NCI-H2107 (cell line): ENCODE results near the gene RNF223.
"Not testable (repeated sequence)": the region's sequence is repeated elsewhere in the genome, so short reads cannot be mapped to it uniquely, and the experiment has no call there.

ENCODE experiments used
- DNase-seq: peaks from one replicate; lab custom pipeline; 2025; lab: John Stamatoyannopoulos, UW

The RNF223 gene

DNA sequence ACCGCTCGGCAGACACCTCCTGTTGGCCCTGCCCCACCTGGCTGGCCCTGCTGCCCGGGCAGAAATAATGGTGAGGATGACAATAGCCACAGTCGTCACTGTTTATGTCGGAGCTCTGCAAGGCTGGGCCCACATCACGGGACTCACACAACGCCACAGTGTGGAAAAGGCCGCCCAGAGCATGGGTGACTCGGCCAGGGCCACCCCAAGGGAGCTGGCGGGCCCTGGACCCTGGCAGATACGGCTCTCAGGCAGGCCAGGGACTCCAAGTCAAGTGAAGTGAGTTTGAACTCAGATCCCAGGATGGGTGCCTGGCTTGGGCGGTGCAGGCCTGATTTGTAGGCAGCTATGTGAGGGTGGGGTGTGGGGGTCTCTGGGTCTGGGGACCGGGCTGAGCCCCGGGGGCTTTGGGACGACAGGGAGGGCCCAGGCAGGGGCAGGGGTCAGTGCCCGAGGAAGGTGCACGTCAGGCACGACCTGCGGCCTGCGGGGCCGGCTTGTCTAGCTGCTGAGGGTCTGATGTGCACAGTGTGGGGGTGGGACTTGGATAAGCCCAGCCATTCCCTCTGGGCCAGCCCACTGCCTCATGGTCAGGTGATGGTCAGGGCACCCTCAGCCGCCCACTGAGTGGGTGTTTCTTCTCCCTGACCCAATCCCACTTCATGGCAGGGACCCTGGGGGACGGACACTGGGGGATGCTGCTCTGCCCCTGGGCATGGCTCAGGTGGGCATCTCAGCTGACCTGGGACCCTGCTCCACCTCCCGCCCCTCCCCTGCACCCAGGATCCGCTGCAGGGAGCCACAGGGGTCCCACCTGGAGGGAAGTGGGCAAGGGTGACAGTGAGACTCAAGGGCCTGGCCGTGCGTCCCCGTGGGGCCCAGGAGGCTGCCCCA is 1.0 kb downstream of the RNF223 start:
- no peak for DNase-seq

DNA sequence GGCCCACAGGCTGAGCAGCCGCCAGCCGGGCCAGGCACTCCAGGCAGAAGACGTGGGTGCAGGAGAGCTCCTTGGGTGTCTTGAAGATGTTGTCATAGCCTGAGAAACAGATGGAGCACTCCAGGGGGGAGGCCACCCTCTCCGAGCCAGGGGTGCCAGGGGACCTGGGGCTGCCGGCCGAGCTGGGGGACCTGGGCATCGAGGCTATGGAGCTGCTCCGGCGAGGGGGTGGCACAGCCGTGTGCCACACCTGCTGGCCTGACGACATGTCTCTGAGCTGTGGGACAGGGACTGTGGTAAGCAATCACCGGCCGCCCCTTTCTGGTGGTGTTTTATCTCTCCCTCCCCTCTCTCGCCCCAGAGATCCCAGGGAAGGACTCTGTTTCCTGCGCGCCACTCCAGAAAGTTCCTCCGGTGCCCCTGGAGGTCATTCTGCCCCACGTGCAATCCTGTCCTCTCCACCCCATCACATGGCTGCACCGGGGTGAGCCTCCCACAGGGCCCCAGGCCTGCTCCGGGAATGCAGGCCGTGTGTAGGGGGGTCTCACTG is 1.7 kb downstream of the RNF223 start:
- no peak for DNase-seq

DNA sequence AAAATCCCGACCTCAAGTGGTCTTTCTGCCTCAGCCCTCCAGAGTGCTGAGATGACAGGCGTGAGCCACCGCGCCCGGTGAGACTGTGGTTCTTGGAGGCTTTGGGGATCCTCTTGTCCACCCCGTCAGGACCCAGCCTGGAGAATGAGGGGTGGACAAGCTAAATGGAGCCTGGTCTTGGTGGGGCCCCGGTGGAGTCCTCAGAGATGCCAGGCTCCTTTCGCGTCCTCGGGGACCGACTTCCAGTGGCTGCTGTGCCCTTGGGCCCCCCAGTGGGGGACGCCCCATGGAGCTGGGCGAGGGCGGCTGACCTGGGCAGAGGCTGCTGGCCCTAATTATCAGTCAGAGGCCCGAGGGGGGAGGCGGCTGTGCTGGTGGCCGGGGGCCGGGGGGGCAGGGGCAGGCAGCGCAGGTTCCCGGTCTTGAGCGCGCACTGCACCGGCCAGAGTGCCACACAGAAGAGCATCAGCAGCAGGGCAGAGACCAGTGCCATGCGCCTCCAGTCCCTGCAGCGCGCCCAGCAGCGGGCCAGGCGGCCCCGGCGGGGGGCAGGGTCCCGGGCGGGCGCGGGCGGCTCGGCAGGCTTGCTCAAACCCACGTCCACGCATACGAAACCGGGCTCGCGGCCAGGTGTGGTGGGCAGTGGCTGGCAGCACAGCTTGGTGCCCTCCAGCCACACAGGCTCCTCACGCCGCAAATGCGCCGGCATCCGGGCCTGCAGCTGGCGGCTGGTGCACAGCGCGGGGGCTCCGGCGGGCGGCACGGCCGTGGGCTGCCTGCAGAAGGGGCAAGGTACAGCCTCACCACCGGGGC is 2.4 kb downstream of the RNF223 start:
- DNase-seq = no peak

DNA sequence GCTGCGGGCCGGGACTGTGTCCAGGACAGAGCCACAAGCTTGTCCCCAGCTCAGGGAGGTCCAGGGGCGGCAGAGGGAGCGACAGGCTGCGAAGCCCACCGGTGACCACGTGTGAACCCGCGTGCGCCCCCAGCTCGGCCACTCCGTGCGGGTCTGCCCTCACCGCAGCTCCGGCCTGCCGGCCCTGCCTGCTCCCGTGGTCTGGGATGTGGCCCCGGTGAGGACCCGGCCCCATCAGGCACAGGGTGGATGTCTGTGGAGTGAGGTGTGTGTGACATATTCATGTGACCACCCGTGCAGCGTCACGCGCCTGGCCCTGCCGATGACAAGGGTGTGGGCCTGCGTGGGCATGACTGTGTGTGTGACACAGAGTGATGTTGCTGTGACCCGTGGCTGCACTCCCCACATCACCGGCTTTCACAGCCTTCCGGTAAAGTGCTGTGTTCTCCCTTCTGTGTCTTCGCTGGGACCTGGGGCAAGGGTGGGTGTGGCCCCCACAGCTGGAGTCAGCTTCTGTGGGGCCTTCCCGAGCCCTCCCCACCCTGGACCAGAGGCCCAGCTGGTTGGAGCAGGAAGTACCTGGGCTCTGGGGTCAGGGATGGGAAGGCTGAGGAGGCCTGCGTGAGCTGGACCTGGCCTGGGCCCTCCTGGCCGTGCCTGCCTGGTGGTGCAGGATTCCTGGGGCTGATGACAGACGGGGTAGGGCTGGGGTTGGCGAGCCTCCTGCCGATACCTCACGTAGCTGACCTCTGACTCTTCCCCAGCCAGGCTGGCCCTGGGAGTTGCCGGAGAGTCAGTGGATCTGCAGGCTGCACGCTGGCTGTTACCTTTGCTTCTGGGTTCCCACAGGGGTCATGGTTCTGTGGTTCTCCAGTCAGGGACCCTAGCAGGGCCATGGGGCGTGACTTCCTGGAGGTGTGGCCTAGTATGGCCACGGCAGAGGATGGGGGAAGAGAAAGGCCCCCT is 4.1 kb downstream of the RNF223 start:
- no peak for DNase-seq

DNA sequence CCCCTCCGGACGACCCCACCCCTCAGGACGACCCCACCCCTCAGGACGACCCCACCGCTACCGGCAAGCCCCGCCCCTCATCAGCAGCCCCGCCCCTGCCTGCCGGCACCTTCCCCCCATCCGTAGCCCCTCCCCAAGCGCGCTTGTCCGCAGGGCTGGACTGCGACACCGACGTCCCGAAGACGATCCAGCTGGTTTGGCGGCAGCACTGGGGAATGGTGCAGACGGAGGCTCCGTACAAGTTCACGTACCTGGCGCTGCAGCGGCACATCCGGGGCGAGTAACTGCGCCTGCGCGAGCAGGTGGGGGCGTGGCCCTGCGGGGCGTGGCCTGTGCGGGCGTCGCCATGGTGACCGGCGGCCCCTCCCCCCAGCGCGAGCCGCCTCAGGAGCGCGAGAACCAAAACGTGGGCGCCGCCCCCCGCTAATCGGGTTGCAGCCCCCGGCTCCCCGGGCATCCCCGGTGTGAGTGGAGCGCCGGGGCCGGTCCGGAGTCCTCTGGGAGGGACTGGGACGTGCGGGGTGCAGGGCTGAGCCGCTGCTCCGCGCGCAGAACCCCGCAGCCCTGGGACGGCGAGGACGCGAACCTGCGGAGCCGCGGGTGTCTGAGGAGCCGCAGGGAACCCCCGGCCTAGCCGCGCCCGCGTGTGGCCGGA is 4.9 kb downstream of the RNF223 start:
- DNase-seq = no peak

DNA sequence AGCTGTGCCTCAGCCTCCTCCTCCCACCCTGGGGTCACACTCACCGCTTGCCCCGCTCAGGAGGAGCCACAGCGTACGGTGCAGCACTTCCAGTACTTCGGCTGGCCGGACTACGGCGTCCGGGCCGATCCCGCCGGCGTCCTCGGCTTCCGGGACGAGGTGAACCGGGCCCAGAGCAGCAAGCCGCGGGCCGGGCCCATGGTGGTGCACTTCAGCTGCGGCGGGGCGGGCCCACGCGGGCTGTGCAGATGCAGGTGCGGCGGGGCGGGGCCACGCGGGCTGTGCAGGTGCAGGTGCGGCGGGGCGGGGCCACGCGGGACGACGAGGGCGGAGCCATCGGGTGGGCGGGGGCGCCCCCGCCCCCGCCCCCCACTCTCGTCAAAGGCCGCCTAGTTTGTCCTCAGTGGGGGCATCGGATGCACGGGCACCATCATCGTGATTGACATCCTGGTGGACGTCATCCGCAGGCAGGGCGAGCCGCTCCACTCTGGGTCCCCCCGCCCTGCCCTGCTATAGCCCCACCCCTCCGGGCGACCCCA is 5.5 kb downstream of the RNF223 start:
- no peak for DNase-seq

DNA sequence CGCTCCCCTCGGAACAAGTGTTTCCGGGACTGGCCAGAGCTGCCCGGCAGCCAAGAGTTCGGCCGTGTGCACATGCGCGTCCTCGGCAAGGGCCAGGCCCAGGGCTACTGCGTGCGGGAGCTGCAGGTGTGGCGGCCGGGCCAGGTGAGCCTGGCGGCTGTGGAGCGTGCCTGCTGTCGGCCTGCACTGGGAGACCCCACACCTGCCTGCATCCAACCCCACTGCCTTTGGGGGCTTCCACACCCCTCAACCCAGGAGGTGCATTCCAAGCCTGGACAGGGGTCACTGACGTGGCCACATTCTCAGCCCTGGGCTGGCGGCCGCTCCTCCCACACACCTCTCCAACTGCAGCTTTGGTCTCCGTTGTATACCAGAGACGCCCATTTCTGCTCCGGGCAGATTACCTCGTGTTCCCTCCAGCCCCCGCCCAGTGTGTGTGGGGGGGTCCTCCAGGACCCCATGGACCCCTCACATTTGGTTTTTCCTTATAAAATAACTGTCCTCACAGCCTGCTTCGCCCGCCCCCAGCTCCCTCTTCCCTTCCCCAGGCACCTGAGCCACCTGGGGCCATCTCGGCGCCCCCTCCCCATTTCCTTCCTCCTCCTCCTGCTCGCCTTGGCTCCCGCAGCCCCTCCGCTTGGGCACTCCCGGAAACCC is 6.1 kb downstream of the RNF223 start:
- no peak for DNase-seq

DNA sequence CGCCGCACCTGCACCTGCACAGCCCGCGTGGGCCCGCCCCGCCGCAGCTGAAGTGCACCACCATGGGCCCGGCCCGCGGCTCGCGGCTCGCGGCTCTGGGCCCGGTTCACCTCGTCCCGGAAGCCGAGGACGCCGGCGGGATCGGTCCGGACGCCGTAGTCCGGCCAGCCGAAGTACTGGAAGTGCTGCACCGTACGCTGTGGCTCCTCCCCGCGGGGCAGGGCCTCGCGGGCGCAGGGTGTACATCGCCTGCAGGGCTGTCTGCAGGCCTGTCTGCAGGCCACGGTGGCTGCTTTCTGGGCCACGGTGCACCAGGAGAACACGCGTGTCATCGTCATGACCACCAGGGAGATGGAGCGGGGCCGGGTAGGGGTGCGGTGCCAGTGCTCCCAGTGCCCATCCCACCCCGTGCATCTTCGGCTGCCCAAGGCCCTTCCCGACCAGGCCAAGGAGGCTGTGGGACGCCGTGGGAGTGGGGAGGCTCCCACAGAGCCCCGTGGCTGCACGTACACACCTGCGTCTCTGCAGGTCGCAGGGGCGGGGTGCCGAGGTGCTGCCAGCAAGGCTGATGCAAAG is 6.7 kb downstream of the RNF223 start:
- DNase-seq = no peak

DNA sequence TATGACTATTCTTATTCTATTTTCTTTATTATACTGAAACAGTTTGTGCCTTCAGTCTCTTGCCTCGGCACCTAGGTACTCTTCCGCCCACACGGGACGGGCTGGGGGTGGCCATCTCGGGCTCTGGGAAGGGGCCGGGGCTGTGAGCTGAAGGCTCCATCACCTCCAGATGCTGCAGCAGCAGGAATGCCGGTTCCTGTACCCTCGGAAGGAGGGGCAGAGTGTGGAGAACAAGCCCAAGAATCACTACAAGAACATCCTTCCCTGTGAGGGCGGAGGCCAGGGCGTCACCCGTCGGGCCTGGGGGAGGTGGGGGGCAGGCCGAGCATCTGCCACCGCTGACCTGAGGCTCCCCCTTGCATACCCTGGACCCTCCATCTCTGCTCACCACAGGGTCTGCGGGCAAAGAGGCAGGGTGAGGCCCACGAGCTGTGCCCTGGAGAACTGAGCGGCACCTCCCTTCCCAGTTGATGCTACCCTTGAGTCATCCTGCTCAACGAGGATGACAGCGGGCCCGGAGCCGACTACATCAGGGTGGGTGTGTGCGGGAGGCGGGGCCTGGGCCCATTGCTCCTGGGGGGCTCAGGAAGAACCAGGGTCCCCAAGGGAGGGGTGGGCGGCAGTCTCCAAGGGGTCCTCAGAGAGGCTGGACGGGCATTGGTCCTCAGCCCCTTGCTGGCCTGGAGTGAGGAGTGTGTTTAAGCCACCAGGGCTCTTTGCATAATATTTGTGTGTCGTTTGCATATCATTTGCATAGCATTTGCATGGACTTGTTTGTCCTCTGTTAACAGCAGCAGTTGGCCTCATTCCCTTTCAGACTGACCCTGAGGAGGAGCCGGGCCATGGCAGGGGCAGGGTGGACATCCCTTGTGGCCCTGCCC is 7.5 kb downstream of the RNF223 start:
- no peak for DNase-seq

DNA sequence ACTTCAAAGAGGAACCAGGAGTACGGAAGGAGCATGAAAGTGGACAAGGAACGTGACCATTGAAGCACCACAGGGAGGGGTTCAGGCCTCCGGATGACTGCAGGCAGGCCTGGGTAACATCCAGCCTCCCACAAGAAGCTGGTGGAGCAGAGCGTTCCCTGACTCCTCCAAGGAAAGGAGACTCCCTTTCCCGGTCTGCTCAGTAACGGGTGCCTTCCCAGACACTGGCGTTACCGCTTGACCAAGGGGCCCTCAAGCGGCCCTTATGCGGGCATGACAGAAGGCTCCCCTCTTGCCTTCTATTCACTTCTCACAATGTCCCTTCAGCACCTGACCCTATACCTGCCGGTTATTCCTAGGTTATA is 8.2 kb downstream of the RNF223 start:
- not testable (repeated sequence) for DNase-seq

DNA sequence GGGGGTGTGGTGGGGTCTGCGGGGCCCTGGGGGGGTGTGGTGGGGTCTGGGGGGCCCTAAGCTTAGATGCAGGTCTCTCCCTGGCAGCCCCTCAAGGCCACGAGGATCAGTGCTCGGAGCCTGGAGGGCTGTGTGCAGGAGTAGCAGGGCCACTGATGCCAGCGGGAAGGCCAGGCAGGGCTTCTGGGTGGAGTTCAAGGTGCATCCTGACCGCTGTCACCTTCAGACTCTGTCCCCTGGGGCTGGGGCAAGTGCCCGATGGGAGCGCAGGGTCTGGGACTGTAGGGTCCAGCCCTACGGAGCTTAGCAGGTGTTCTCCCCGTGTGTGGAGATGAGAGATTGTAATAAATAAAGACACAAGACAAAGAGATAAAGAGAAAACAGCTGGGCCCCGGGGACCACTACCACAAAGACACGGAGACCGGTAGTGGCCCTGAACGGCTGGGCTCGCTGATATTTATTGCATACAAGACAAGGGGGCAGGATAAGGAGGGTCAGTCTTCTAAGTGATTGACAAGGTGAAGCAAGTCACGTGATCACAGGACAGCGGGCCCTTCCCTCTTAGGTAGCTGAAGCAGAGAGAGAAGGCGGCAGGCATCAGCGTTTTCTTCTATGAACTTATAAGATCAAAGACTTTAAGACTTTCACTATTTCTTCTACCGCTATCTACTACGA is 8.7 kb downstream of the RNF223 start:
- no peak for DNase-seq

DNA sequence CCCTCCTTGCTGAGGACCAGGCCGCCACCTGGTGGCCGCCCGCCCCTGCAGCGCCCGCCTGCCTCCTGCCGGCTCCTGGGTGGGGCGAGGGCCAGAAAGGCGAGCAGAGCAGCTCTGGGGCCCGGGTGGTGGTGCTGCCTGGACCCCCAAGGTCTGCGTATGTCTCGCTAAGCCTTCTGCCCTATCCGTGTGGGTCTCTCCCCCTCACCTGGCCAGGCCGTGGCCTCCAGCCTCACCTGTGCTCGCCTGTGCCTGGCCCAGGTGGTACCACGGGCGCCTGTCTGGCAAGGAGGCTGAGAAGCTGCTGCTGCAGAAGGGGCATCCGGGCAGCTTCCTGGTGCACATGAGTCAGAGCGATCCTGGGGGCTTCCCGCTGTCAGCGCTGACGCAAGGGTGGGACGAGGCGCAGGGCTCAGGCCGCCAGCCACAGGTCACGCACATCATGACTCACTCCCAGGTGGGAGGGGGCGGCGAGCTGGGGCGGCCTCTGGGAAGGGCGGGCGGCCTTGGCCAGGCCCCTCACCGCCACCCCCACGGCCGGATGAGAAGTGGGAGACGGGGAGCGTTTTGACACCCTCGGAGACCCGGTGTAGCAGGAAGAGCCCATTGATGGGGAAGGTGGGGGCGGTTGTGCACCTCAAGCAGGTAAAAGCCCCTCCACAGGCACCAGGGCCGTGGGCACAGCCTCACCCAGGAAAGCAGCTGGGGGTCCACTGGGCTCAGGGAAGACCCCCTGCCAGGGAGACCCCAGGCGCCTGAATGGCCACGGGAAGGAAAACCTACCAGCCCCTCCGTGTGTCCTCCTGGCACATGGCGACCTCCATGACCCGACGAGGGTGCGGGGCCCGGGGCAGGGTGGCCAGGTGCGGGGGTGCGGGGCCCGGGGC is 9.9 kb downstream of the RNF223 start:
- DNase-seq = no peak

DNA sequence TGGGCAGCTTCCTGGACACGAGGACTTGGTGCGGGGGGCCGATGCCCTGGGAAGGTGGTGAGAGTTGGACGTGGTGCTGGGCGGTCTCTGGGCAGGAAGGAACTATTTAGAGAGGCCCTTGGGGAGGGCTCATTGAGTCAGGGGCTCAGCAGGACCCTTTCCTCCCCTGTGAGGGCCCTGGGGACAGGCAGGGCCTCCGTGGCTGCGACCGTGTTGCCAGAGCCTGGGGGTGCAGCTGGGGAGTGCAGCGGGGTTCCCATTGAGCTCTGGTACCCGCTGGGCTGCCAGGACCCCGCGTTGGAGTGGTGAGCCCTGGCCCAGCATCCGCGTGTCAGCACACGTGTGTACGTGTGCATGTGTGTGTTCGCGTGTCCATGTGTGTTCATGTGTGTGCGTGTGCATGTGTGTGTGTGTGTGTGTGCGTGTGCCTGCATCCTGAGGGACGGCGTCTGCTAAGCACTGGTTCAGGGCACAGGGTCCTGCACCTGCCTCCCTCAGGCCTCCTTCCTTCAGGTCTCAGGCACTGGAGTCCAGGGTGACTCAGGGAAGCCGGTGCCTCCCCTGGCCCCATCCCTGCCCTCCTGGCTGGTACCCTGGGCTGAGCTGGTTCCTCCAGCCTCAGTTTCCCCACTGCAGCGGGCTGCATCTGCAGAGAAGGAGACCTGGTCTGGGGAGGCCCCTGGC is 10.7 kb downstream of the RNF223 start:
- DNase-seq = no peak

DNA sequence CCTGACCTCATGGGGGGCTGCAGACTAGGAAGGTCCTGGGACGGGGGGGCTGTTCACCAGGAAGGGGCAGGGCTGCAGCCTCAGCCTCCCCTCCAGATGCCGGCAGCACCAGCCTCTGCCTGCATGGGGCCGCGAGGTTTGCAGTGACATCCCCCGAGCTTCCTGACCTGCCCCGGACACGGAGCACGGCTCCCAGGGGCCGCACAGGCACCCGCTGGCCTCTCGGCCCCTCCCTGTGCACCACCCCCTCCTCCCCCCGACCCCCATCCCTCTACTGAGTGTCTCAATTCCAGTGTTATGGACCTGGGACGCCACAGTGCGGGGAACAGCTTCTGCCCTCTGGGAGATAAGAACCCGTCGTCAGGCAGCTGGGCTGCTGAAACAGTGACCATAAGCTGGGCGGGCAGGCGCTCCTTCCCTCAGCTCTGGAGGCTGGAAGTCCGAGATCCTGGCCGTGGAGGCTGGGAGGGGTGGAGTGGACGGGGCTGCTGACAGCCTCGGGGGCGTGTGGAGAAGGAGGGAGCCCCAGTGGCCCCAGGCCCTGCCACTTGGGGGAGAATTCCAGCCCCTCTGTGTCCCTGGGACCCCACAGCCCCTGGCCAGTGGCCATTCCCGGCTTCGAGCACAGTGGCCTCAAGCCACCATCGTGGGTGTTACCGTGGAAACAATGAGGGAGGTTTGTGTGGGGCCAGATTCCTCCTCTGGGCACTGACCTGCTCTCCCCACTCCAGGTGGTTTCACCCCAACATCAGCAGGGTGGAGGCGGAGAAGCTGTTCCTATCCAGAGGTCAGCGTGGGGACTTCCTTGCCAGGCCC is 11.6 kb downstream of the RNF223 start:
- no peak for DNase-seq

DNA sequence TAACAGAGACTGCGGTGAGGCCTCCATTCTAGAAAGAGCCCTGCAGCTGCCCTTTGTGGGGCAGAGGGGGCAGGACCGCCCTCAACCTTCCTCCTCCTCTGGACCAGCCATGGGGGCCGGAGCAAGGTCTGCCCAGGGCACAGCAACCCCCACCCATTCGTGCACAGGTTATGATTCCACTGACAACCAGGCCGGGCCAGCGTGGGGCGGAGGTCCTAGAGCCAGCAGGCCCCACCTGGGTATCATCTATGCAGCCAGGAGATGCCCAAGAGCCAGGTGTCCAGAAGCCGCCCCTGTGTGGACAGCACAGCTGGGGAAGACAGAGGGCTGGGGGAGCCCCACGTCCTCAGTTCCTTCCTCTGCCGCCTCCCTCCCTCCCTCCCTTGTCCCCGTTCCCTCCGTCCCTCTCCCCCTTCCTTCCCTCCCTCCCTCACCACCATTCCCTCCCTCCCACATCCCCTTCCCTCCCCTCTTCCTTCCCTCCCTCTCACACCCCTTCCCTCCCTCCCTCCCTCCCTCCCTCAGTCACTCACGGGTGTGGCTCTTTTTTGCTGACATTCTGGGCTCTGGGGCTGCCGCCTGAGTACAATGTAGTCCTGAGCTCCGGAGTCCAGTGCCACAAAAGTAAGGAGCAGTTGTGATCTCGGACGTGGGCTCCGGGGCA is 12.3 kb downstream of the RNF223 start:
- no peak for DNase-seq
